Nephron progenitor cell (in vitro differentiated cells): Measurements from ENCODE around the gene PRSS16.
A peak's percentile ranks its signal among the peaks of the same experiment; 100 is the strongest.

ENCODE experiments used
- DNase-seq: peaks from one replicate; pipeline ENCODE4 v3.0.0; 2021
- H3K27ac Mint-ChIP-seq: 2 replicates; pipeline ENCODE4 v1.8.0; 2021; ENCODE audit warnings: mild to moderate bottlenecking, moderate library complexity, mixed read lengths
- H3K27me3 Mint-ChIP-seq: 2 replicates; pipeline ENCODE4 v1.8.0; 2021; ENCODE audit warnings: mild to moderate bottlenecking, low read depth, mixed read lengths; ENCODE audit not compliant: poor library complexity
- H3K36me3 Mint-ChIP-seq: 2 replicates; pipeline ENCODE4 v1.8.0; 2021; ENCODE audit warnings: low read depth, mixed read lengths
- H3K4me1 Mint-ChIP-seq: 2 replicates; pipeline ENCODE4 v1.8.0; 2021; ENCODE audit warnings: mixed read lengths
- H3K4me3 Mint-ChIP-seq: 2 replicates; pipeline ENCODE4 v1.8.0; 2021; ENCODE audit warnings: mild to moderate bottlenecking, moderate library complexity, mixed read lengths
- H3K9me3 Mint-ChIP-seq: 2 replicates; pipeline ENCODE4 v1.8.0; 2021; ENCODE audit warnings: mild to moderate bottlenecking, moderate library complexity, mixed read lengths
- CTCF ChIP-seq: fragments of 200-600 bp; sonication (generic); IDR thresholded peaks from 2 replicates; pipeline ENCODE4 v1.5.0; 2021; ENCODE audit warnings: antibody characterized with exemption

PRSS16 gene

GRCh38 chr6:27247133-27247836, at the start of gene PRSS16:
TSS of gene PRSS16 (plus strand) at chr6:27247701. CDS start at chr6:27247738, 37 bp downstream.
- Mint-ChIP-seq H3K4me1 (peaks cover 15% of the 10 kb centered on the region), H3K36me3 (no peaks in the 10 kb centered on the region), H3K27ac (no peak within 1 kb of the TSS), H3K4me3 (no peak within 1 kb of the TSS), H3K9me3 (peaks cover 3% of the 10 kb centered on the region), H3K27me3 (peaks cover 19% of the 10 kb centered on the region)
- peak; percentile 25 for DNase-seq
- no peak for TF ChIP-seq CTCF

GRCh38 chr6:27205375-27206278, 41.9 kb upstream of the PRSS16 start:
- Mint-ChIP-seq H3K4me1 (peaks cover 20% of the 10 kb centered on the region), H3K36me3 (no peaks in the 10 kb centered on the region), H3K27ac (peak overlapping the region; percentile 3), H3K27me3 (peaks cover 26% of the 10 kb centered on the region), H3K4me3 (peak overlapping the region; percentile 82), H3K9me3 (no peaks in the 10 kb centered on the region)
- DNase-seq = peak; percentile 18
- TF ChIP-seq CTCF = no peak

- no peaks in the 10 kb centered on the region for H3K36me3 Mint-ChIP-seq
- no peaks in the 10 kb centered on the region for H3K9me3 Mint-ChIP-seq
- H3K27me3 Mint-ChIP-seq = peaks cover 29% of the 10 kb centered on the region
- peaks cover 20% of the 10 kb centered on the region for H3K4me1 Mint-ChIP-seq
- H3K4me3 Mint-ChIP-seq = no peak overlapping the region
- H3K27ac Mint-ChIP-seq = no peak overlapping the region
- no peak for DNase-seq
- TF ChIP-seq CTCF = no peak
These were observed 40.7 kb upstream of the PRSS16 start for GRCh38 chr6:27206806-27207205.

- Mint-ChIP-seq H3K4me1 (peaks cover 20% of the 10 kb centered on the region), H3K9me3 (no peaks in the 10 kb centered on the region), H3K36me3 (no peaks in the 10 kb centered on the region), H3K27ac (no peak overlapping the region), H3K4me3 (no peak overlapping the region), H3K27me3 (peaks cover 29% of the 10 kb centered on the region)
- no peak for TF ChIP-seq CTCF
- no peak for DNase-seq
These were observed 39.5 kb upstream of the PRSS16 start for GRCh38 chr6:27208042-27208441.

- H3K4me3 Mint-ChIP-seq = no peak overlapping the region
- no peaks in the 10 kb centered on the region for H3K9me3 Mint-ChIP-seq
- no peaks in the 10 kb centered on the region for H3K36me3 Mint-ChIP-seq
- H3K27me3 Mint-ChIP-seq = peaks cover 37% of the 10 kb centered on the region
- H3K27ac Mint-ChIP-seq = no peak overlapping the region
- H3K4me1 Mint-ChIP-seq = peaks cover 19% of the 10 kb centered on the region
- TF ChIP-seq CTCF = no peak
- DNase-seq = no peak
These were observed 38.3 kb upstream of the PRSS16 start for GRCh38 chr6:27209196-27209595.
